Stimulated activated CD8-positive, alpha-beta memory T cell treated with anti-CD3 and anti-CD28 coated beads, Interleukin-7, amount 100 ng/mL, for 4 hours (primary cell): ENCODE data around the gene VGLL4.
A peak's percentile ranks its signal among the peaks of the same experiment; 100 is the strongest.
"Not testable (repeated sequence)": the region's sequence is repeated elsewhere in the genome, so short reads cannot be mapped to it uniquely, and the experiment has no call there.

Experiments
- DNase-seq, 2 donors: peaks; one replicate each; pipeline ENCODE4 v3.0.0-alpha.2; 2020; ENCODE audit warnings: low read depth in 2 of 2

The VGLL4 gene

GRCh38 chr3:11643605-11644087 is at the start of gene VGLL4:
Gene VGLL4 (minus strand): TSS chr3:11643915. CDS start chr3:11643518, 397 bp downstream.
- peak; percentile 43 to 58 for DNase-seq

GRCh38 chr3:11692532-11692813 is 48.8 kb upstream of the VGLL4 start:
- no peak for DNase-seq

GRCh38 chr3:11691767-11692531 is 48.2 kb upstream of the VGLL4 start:
- DNase-seq: no peak

GRCh38 chr3:11690863-11691766 is 47.4 kb upstream of the VGLL4 start:
- no peak for DNase-seq

- no peak for DNase-seq
Observed at GRCh38 chr3:11689749-11690148, 46.0 kb upstream of the VGLL4 start.

- DNase-seq: not testable (repeated sequence)
Observed at GRCh38 chr3:11684980-11685379, 41.3 kb upstream of the VGLL4 start.

GRCh38 chr3:11680509-11680908 is 36.8 kb upstream of the VGLL4 start:
- DNase-seq: no peak

GRCh38 chr3:11679964-11680363 is 36.2 kb upstream of the VGLL4 start:
- no peak for DNase-seq

GRCh38 chr3:11672363-11672762 is 28.6 kb upstream of the VGLL4 start:
- no peak for DNase-seq

- no peak for DNase-seq
Observed at GRCh38 chr3:11671648-11672100, 28.0 kb upstream of the VGLL4 start.

GRCh38 chr3:11668243-11669235 is 24.8 kb upstream of the VGLL4 start:
- no peak for DNase-seq

- no peak for DNase-seq
Observed at GRCh38 chr3:11665331-11665730, 21.6 kb upstream of the VGLL4 start.

GRCh38 chr3:11662392-11662990 is 18.8 kb upstream of the VGLL4 start:
- DNase-seq: no peak

- DNase-seq: no peak
Observed at GRCh38 chr3:11661827-11662226, 18.1 kb upstream of the VGLL4 start.

- DNase-seq: no peak
Observed at GRCh38 chr3:11661052-11661656, 17.4 kb upstream of the VGLL4 start.

GRCh38 chr3:11660242-11660641 is 16.5 kb upstream of the VGLL4 start:
- no peak for DNase-seq

GRCh38 chr3:11658180-11658579 is 14.5 kb upstream of the VGLL4 start:
- no peak for DNase-seq

GRCh38 chr3:11655196-11655928 is 11.6 kb upstream of the VGLL4 start:
- DNase-seq: no peak

- no peak for DNase-seq
Observed at GRCh38 chr3:11654166-11654565, 10.5 kb upstream of the VGLL4 start.
